CD4-positive, alpha-beta T cell treated with Interleukin-4 for 4 hours (primary cell): ENCODE measurements around the gene KLHL29.

ENCODE experiments used
- DNase-seq: peaks from one replicate; pipeline ENCODE4 v3.0.0-alpha.2; 2020

Gene KLHL29

DNA sequence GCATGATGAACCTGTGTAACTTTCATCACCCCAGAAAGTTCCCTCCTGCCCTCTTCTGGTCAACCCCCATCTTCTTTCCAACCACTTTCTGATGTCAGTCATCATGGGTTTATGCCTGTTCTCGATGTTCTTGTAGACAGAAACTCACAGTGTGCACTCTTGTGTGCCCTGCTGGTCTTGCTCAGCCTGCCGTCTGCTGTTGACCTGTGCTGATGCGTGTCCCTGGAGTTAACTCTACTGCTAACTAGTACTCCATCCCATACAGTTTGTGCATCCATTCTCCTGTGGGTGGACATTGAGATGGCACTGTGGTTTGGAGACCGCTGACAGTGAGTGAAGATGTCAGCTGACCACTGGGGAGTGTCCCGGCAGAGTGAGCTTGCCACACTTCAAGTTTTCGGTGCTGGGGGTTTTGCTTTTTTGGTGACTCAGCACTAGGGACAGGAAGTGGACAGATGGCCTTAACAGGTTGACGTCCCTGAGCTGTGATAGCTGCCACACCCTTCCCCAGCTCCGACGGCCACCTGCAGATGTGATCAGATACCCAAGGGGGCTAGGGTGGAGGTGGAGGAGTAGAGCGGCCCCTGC is 14.8 kb downstream of the KLHL29 start:
- no peak for DNase-seq

DNA sequence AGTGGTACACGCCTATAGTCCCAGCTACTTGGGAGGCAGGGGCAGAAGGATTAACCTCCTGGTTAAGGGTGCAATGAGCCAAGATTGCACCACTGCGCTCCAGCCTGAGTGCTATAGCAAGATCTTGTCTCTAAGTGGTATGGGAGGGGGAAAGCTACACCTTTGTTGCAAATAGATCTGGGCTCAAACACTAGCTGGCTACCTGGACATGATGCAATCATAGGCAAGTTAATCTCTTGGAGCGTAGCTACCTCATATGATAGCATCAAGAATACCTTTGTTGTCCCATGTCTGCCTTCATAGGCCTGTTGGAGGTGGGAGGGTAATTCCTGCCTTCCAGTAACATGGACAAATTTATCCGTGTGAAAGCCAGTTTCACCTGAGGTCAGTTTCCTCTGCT is 15.7 kb downstream of the KLHL29 start:
- no peak for DNase-seq

GRCh38 chr2:23401427-23402204 is 16.6 kb downstream of the KLHL29 start:
- no peak for DNase-seq

- DNase-seq = no peak
Measured at GRCh38 chr2:23402205-23402740, 17.3 kb downstream of the KLHL29 start.

DNA sequence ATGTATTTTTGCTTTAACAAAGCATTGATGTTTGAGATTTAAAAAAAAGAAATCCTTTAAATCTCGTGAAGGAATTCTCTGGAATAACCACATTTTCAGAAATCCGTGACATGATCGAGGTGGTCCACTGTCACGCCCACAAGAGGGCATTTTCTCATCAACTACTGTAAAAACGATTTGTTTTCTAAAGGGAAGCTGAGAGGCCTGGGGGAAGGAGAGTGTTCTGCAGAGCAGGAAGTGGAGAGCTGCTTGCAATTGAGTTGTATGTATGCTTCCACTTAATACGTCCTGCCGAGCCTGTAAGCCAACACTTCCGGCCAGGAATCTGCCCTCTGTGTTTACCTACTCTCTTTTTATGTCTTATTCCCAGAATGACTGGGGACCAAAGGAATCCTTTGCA is 19.4 kb downstream of the KLHL29 start:
- DNase-seq = no peak

DNA sequence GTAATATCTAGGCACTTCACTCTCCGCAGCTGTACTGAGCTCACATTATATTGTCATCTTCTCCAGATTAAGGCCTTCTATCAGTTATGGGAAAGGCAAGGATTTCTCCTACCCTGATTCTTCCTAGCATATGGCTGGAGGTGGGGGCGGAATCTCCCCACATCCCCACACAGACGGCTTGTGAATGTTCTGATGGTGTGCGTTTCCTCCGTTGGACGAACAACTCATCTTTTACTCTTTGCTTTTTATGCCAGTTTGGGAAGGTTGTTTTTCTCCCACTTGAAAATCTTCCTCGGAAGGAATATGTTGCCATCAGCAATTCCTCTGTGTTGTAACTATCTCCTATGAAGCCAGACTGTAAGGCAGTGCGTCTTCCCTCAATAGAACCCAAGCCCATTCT is 24.3 kb downstream of the KLHL29 start:
- DNase-seq = no peak

GRCh38 chr2:23410596-23410995 is 25.6 kb downstream of the KLHL29 start:
- DNase-seq = no peak

DNA sequence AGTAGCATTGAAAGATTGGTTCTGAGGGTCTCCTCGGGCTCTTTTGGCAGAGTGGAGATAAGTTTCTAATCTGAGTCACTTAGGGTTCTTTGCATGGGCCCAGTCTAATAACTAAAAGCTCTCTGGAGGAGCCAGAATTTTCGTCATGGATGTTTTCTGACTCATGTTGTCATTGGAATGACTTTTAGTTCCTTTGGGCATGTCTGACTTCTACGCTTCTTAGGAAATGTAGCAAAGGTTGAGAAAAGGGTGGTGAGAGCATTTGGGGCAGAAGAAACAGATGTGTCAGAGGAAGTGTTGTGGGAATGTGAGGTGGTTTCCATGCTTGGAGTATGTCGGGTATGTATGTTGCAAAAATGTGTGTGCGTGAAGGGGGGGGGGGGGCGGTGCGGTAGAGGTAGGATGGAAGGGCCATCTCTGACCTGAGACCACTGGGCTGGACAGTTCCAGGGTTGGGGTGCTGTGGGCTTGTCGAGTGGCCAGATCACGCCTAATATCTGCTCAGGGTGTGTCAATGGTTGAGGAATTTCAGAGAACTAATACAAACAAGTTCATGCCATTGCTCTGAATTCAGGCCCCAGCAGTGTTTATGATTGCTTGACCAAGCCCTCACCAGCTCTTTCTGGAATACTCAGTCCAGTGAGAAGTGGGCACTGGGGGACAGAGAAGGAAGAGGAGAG is 26.9 kb downstream of the KLHL29 start:
- DNase-seq = no peak

DNA sequence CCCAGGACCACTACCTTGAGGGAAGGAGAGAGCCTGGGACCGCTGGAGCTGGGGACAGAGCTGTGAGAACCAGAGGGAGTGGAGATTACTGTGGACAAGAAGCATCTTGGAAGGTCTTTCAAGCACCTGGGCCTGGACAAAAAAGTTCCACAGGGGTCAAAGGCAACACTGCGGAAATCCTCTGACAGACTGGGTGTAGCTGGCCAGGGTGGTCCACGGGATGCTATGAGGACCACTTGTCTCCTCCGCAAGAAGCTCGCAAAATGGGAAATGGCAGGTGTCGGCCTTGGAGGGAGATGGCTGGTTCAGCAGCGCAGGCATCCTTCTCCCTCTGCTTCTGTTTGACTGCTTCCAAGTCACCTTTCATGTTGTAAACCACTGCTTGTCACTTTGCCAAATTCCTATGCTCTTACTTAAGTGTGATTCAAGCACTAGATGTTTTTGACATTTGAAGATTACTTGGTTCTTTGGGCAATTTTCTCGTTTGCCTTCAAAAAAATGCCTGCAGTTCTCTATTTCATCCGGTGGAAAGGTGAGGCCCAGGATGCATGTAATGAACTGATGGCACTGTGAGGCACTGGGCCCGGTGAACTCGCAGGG is 27.7 kb downstream of the KLHL29 start:
- no peak for DNase-seq

DNA sequence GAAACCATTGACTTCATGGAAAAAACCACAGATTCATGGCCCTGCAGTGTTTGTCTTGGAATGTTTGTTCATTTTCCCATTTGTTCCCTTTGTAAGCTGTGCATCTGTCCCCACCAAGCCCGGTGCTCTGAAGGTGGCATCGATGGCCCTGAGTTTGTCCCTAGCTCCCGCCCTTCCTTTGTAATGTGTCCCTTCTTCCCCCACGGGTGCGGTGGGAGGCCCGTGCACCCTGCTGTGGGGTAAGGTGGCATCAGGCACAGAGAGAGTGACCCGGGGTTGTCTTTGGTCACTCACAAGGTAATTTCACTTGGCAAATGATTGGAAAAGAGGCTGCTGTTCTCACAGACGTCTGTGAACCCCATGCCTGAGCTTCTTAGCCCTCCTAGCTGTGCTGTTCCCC is 28.7 kb downstream of the KLHL29 start:
- no peak for DNase-seq

DNA sequence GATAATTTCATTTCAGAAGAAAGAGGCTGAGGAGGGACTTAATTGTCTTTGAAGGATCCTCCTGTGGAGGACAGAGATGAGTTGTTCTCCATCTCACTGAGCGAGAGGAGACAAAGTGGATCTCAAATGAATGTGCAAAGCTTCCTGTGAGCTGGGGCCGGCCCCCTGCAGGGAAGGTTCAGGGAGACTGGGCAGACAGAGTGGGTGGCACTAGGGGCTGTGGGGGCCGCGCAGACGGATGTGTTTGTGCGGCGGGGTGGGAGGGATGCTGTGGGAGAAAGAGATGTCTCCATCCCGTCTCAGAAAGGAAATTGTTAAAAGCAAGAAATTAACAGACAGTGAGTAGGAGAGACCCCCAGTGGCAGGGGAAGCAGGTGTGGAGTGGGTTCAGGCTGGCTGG is 29.1 kb downstream of the KLHL29 start:
- DNase-seq = no peak

GRCh38 chr2:23414871-23415270 is 29.9 kb downstream of the KLHL29 start:
- no peak for DNase-seq

GRCh38 chr2:23417310-23417709 is 32.3 kb downstream of the KLHL29 start:
- no peak for DNase-seq

DNA sequence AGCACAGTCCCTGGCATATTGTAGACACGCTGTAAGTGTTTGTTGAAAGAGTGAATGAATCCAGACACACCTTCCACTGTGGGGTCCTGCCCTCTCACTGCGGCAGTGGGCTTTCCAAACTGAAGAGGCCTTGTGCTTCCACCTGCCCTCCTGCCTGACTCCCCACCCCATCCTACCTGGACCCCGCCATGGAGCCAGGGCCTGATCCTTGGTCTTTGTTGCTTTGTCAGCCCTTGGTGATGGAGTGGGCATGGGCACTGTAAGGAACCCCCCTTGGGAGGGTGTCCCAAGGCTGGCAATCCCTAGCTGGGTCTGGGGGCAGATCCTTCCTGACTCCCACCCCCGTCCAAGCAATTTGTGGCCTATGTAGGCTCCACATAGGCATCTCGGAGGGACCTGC is 33.1 kb downstream of the KLHL29 start:
- DNase-seq = no peak

DNA sequence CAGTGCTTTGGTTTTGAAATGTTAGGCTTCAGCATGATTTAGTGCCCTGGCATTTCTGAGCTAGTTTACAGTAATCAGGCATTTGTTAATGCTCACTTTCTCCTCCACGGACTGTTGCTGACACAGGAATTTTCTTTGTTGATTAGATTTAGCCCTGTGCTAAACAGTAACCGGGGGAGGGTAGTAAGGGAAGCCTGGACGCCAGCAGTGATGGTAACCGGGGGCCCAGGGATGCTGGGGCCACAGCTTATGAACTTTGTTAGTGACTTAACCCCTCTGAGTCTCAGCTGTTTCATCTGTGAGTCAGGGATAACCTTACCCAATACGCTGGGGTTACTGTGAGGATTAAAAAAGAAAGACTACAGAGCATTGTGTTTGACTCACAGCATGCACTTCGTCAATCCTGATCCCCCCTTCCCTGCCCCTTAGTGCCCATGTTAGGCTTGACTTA is 33.5 kb downstream of the KLHL29 start:
- DNase-seq = no peak

DNA sequence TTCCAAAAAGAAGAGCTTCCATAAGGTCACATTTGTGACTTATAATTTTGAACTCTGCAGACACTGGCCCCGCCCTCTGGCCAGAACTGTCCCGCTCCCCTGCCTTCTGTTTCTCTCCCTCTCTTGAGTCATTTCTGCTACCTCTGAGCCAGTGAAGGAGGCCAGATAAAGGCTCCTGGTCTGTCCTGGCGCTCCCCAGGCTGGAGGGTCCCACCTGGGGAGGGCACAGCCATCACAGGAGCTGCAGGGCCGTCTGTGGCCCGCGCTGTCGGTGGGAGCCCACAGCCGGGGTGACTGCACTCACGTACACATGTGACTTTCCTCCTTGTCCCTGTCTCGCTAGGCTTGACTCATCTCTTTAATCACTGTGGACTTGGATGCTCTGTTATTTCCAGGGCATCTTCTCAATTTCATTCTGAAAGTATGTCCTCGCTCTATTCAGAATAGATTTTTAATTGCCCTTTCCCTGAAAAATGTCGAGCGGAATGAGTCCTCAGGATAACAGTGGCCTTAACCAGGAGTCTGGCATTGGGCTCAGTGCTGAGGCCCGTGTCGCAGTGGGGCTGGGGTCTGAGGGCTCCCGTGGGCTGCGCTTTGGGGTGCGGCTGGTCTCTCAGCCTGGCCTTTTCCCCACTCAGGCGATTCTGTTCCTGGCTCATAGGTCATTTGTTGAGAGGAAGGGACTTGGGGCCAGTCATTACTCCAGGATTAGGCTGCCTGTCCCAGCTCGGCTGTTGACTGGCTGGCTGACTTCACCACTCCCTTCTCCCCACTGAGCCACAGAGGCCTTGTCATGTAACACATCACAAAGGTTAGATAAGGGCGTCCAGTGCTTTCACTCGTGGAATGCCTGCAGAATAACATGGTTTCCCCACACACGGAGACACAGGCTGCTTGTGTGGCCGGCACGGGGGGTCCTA is 34.5 kb downstream of the KLHL29 start:
- DNase-seq = no peak

- no peak for DNase-seq
Measured at GRCh38 chr2:23420091-23420839, 35.3 kb downstream of the KLHL29 start.

DNA sequence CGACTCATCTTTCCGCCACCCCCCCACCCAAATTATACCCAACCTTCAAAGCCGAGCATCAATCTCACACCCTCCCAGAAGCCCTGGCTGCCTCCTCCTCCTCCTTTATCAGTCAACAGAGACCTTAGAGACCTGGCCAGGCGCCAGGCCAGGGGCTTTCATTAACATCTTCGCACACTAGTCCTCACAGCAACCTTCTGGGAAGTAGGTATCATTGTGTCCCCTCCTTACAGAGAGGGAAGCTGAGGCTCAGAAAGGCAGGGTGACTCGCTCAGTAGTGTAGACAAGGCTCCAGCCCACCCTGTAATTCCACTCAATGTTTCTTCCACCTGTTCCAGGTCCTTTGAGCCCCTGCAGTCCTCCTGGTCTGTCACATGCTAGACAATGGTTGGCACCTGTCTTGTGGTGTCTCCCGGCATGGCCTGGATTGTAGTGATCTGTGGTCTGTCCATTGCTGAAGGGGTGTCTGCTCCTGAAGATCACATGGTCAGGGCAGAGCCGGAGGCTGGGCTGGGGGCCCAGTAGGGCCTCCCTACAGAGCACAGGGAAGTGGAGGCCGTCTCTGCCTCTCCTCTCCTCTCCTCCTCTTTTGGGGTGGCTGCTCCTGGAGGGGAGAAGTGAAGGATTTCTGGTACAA is 36.0 kb downstream of the KLHL29 start:
- DNase-seq = no peak

GRCh38 chr2:23422089-23423061 is 37.4 kb downstream of the KLHL29 start:
- DNase-seq = no peak
